HCT116 (cell line): ENCODE data around the gene MT1G. TPM values are rescaled to one million over a fixed set of nuclear protein-coding genes. Genes with fewer than 3 reads are reported as not detected.

Experiments used
- total RNA-seq: library from RNA; stranded (reverse); gene quantifications from one replicate; pipeline ENCODE4 v1.2.1, GENCODE V29; 2021; ENCODE audit not compliant: unreplicated experiment

Gene MT1G
- total RNA-seq, 1 experiment from 2014 or later, result 1.2 TPM

Other genes starting within 250 kb of the MT1G start
- gene AMFR, start 242.5 kb downstream of the MT1G start, total RNA-seq, result 66.3 TPM
- 218 TPM for gene NUDT21, start 216.7 kb downstream of the MT1G start, total RNA-seq
- gene OGFOD1, start 216.5 kb downstream of the MT1G start, total RNA-seq, result 51.6 TPM
- gene BBS2, start 148.0 kb downstream of the MT1G start, total RNA-seq, result 26.7 TPM
- not detected for gene MT4, start 103.0 kb downstream of the MT1G start, total RNA-seq
- gene MT3, start 78.5 kb downstream of the MT1G start, total RNA-seq, result not detected
- gene MT2A, start 59.5 kb downstream of the MT1G start, total RNA-seq, result 710 TPM
- 383 TPM for gene MT1E, start 42.3 kb downstream of the MT1G start, total RNA-seq
- 0.39 TPM for gene MT1M, start 35.4 kb downstream of the MT1G start, total RNA-seq
- not detected for gene MT1A, start 29.4 kb downstream of the MT1G start, total RNA-seq
- gene MT1B, start 16.2 kb downstream of the MT1G start, total RNA-seq, result not detected
- 7.3 TPM for gene MT1F, start 10.1 kb downstream of the MT1G start, total RNA-seq
- not detected for gene MT1H, start 1.7 kb upstream of the MT1G start, total RNA-seq
- gene MT1X, start 14.4 kb upstream of the MT1G start, total RNA-seq, result 50.2 TPM
- 144 TPM for gene NUP93, start 62.1 kb upstream of the MT1G start, total RNA-seq
- not detected for gene SLC12A3, start 197.1 kb upstream of the MT1G start, total RNA-seq